ENCODE measurements around the gene ZNF516.

- TF ChIP-seq ZNF449 (tag by site-specific recombination; IDR thresholded peaks at IDR 0.05), result no peak
- TF ChIP-seq, protein P1, sequence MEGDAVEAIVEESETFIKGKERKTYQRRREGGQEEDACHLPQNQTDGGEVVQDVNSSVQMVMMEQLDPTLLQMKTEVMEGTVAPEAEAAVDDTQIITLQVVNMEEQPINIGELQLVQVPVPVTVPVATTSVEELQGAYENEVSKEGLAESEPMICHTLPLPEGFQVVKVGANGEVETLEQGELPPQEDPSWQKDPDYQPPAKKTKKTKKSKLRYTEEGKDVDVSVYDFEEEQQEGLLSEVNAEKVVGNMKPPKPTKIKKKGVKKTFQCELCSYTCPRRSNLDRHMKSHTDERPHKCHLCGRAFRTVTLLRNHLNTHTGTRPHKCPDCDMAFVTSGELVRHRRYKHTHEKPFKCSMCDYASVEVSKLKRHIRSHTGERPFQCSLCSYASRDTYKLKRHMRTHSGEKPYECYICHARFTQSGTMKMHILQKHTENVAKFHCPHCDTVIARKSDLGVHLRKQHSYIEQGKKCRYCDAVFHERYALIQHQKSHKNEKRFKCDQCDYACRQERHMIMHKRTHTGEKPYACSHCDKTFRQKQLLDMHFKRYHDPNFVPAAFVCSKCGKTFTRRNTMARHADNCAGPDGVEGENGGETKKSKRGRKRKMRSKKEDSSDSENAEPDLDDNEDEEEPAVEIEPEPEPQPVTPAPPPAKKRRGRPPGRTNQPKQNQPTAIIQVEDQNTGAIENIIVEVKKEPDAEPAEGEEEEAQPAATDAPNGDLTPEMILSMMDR (tag by site-specific recombination; IDR thresholded peaks at IDR 0.05), result no peak
- TF ChIP-seq KLF8 (tag by site-specific recombination; IDR thresholded peaks at IDR 0.05), result no peak
- no peak for TF ChIP-seq ZNF24 (tag by site-specific recombination; IDR thresholded peaks at IDR 0.05)
- TF ChIP-seq RBAK (tag by site-specific recombination; IDR thresholded peaks at IDR 0.05), result no peak
Measured at GRCh38 chr18:76422838-76423237, 72.2 kb downstream of the ZNF516 start.

Data from HEK293 (cell line).